HepG2 (cell line): ENCODE measurements around the gene PRKACG.

Experiments used
- NFIC ChIP-seq: IDR thresholded peaks from 2 replicates; pipeline ENCODE4 v1.6.1; 2012; ENCODE audit warnings: mild to moderate bottlenecking, low read length, inconsistent platforms
- XRCC5 ChIP-seq: fragments of 200-400 bp; formaldehyde crosslinking; optimal IDR thresholded peaks from 2 replicates; pipeline ENCODE3; 2017; ENCODE audit warnings: mild to moderate bottlenecking, low read length

DNA sequence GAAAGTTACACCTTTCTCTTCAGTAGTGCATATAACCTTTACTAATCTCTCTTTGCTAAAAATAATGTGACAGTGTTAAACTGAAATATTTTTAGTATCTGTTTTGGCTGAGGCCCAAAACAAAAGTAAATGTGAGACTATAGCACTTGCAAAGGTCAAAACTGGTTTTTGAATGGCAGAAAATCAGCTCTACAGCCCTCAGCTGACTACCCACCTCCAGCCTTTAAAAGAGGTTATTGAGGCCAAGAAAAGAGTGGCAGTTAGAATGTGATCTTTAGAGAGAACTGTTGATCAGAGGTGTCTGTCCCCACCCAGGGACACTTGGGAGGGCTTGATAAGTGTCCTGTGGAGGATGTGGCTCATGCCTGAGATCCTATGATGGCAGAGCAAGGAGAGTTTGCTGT lies 30.9 kb downstream of the PRKACG start:
- TF ChIP-seq XRCC5 (no peak), NFIC (no peak)
